Measurements from ENCODE around the gene MELK. TPM values are rescaled to one million over a fixed set of nuclear protein-coding genes. Genes with fewer than 3 reads are reported as not detected.
A peak's percentile ranks its signal among the peaks of the same experiment; 100 is the strongest.

Gene MELK
- total and polyA plus RNA-seq, 10 of the 15 experiments (the other 5 are each of a cell fraction or from before 2014, with no cell fraction given), result 38.7 to 80.3 (median 51.6) TPM

DNA sequence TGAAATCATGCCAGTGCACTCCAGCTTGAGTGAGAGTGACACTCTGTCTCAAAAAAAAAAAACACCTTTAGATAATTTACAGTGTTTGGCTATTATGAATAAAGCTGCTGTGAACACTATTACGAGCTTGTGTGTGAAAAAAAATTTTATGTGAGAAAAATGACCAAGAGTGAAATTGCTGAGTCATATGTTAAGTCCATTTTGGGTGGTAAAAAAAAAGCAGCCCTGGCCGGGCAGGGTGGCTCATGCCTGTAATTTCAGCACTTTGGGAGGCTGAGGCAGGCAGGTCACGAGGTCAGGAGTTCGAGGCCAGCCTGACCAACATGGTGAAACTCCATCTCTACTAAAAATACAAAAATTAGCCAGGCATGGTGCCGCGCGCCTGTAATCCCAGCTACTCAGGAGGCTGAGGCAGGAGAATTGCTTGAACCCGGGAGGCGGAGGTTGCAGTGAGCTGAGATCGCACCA is 22.0 kb upstream of the MELK start (continued):
- TF ChIP-seq, protein P1, sequence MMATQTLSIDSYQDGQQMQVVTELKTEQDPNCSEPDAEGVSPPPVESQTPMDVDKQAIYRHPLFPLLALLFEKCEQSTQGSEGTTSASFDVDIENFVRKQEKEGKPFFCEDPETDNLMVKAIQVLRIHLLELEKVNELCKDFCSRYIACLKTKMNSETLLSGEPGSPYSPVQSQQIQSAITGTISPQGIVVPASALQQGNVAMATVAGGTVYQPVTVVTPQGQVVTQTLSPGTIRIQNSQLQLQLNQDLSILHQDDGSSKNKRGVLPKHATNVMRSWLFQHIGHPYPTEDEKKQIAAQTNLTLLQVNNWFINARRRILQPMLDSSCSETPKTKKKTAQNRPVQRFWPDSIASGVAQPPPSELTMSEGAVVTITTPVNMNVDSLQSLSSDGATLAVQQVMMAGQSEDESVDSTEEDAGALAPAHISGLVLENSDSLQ (IDR thresholded peaks at IDR 0.05), result peak; percentile 91
- peak; percentile 32; the same call in 1 of the 2 replicates for TF ChIP-seq MXI1 (IDR thresholded peaks at IDR 0.05; ENCODE audit: low read depth, low read length)
- peak; percentile 88 for TF ChIP-seq MEF2A (IDR thresholded peaks at IDR 0.05; ENCODE audit: insufficient read depth, low read depth, low read length)
- peak; percentile 84 for TF ChIP-seq NFIC (IDR thresholded peaks at IDR 0.05; ENCODE audit: low read depth, low read length)
- peak; percentile 70; the same call in 1 of the 2 replicates for TF ChIP-seq TCF7 (IDR thresholded peaks at IDR 0.05; ENCODE audit: borderline replicate concordance)
- TF ChIP-seq, protein P2, sequence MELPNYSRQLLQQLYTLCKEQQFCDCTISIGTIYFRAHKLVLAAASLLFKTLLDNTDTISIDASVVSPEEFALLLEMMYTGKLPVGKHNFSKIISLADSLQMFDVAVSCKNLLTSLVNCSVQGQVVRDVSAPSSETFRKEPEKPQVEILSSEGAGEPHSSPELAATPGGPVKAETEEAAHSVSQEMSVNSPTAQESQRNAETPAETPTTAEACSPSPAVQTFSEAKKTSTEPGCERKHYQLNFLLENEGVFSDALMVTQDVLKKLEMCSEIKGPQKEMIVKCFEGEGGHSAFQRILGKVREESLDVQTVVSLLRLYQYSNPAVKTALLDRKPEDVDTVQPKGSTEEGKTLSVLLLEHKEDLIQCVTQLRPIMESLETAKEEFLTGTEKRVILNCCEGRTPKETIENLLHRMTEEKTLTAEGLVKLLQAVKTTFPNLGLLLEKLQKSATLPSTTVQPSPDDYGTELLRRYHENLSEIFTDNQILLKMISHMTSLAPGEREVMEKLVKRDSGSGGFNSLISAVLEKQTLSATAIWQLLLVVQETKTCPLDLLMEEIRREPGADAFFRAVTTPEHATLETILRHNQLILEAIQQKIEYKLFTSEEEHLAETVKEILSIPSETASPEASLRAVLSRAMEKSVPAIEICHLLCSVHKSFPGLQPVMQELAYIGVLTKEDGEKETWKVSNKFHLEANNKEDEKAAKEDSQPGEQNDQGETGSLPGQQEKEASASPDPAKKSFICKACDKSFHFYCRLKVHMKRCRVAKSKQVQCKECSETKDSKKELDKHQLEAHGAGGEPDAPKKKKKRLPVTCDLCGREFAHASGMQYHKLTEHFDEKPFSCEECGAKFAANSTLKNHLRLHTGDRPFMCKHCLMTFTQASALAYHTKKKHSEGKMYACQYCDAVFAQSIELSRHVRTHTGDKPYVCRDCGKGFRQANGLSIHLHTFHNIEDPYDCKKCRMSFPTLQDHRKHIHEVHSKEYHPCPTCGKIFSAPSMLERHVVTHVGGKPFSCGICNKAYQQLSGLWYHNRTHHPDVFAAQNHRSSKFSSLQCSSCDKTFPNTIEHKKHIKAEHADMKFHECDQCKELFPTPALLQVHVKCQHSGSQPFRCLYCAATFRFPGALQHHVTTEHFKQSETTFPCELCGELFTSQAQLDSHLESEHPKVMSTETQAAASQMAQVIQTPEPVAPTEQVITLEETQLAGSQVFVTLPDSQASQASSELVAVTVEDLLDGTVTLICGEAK (IDR thresholded peaks at IDR 0.05; ENCODE audit: borderline replicate concordance), result peak; percentile 76; the same call in 1 of the 2 replicates
- peak; percentile 84 for TF ChIP-seq DPF2 (IDR thresholded peaks at IDR 0.05)
- peak; percentile 100 for TF ChIP-seq ZNF217 (IDR thresholded peaks at IDR 0.05)
- peak; percentile 89 for TF ChIP-seq IRF4 (IDR thresholded peaks at IDR 0.05; ENCODE audit: low read depth, low read length)

Data from GM12878 (cell line).